Endothelial cell of umbilical vein (primary cell): Measurements from ENCODE around the gene SLC24A3. TPM values are rescaled to one million over a fixed set of nuclear protein-coding genes. Genes with fewer than 3 reads are reported as not detected.

Experiments used
- BruUV-seq: library from RNA; stranded (reverse); fragments of 400-500 nt; replicated peaks from 2 replicates; lab custom pipeline; 2021; lab: Mats Ljungman, UMichigan
- CTCF ChIA-PET: fragments of 300-600, 350-600 bp; sonication (Branson Sonifier 250); formaldehyde crosslinking; loops from one replicate; lab custom pipeline; 2021; ENCODE audit warnings: antibody characterized with exemption, inconsistent platforms; lab: Charles Lee
- POLR2A ChIA-PET: fragments of 300-600, 350-600 bp; sonication (Branson Sonifier 250); formaldehyde crosslinking; loops from one replicate; lab custom pipeline; 2021; ENCODE audit warnings: antibody characterized with exemption, inconsistent platforms; lab: Charles Lee
- DNase-seq: peaks from one replicate; pipeline ENCODE4 v3.0.0-alpha.2; 2011; ENCODE audit warnings: low read depth, low spot score
- FAIRE-seq: peaks from 2 replicates; lab custom pipeline; 2011; peaks lifted over from hg19 to GRCh38; lab: Jason Lieb, UNC
- H2AFZ ChIP-seq: 2 replicates; pipeline ENCODE4 v1.6.0; 2012; ENCODE audit warnings: low read depth, low read length, control low read depth, inconsistent platforms
- H3K27ac ChIP-seq: 2 replicates; pipeline ENCODE4 v1.5.1; 2011; ENCODE audit warnings: low read depth, mild to moderate bottlenecking, control low read depth, low read length, moderate library complexity; ENCODE audit not compliant: insufficient read depth
- H3K27me3 ChIP-seq, 2 experiments: 2 replicates each; pipeline versions ENCODE4 v1.6.0 to v1.6.1; 2011; ENCODE audit warnings: low read length in 2 of 2, mixed read lengths in 1 of 2; ENCODE audit not compliant: control insufficient read depth in 2 of 2, insufficient read depth in 2 of 2
- H3K36me3 ChIP-seq, 2 experiments: 2 replicates in 1 of 2; 3 replicates in 1 of 2; pipeline ENCODE4 v1.5.1; 2011; ENCODE audit warnings: low read length in 2 of 2, mild to moderate bottlenecking in 1 of 2, moderate library complexity in 1 of 2; ENCODE audit not compliant: control insufficient read depth in 2 of 2, insufficient read depth in 2 of 2; ENCODE audit errors: extremely low read depth in 1 of 2
- H3K4me1 ChIP-seq: 3 replicates; pipeline ENCODE4 v1.5.1; 2011; ENCODE audit warnings: mild to moderate bottlenecking, low read length; ENCODE audit not compliant: control insufficient read depth, insufficient read depth; ENCODE audit errors: extremely low read depth
- H3K4me2 ChIP-seq: 2 replicates; pipeline ENCODE4 v1.6.1; 2011; ENCODE audit warnings: low read length, control low read depth, mixed read lengths; ENCODE audit not compliant: insufficient read depth
- H3K4me3 ChIP-seq, 3 experiments: fragments of 200-600 bp in 1 of 3; sonication (generic), shearing (Covaris generic) in 1 of 3; replicated peaks in 1 of 3; 2 replicates each; pipeline ENCODE4 v1.5.1; 2011 to 2016; ENCODE audit warnings: control low read depth in 3 of 3, low read length in 3 of 3, mild to moderate bottlenecking in 2 of 3, inconsistent platforms in 1 of 3, low read depth in 1 of 3, moderate library complexity in 1 of 3; ENCODE audit not compliant: insufficient read depth in 1 of 3
- H3K79me2 ChIP-seq: 2 replicates; pipeline ENCODE4 v1.6.0; 2012; ENCODE audit warnings: low read length, inconsistent platforms; ENCODE audit not compliant: control insufficient read depth, insufficient read depth
- H3K9ac ChIP-seq: replicated peaks from 2 replicates; pipeline ENCODE3; 2011; ENCODE audit warnings: low read length, control low read depth; ENCODE audit not compliant: insufficient read depth; ENCODE audit errors: extremely low read depth
- H3K9me1 ChIP-seq: replicated peaks from 3 replicates; pipeline ENCODE4 v1.6.0; 2011; ENCODE audit warnings: mild to moderate bottlenecking, low read length; ENCODE audit not compliant: control insufficient read depth, insufficient read depth; ENCODE audit errors: extremely low read depth
- H3K9me3 ChIP-seq: replicated peaks from 2 replicates; pipeline ENCODE4 v1.5.1; 2012; ENCODE audit warnings: low read length, inconsistent platforms; ENCODE audit not compliant: control insufficient read depth, insufficient read depth
- H4K20me1 ChIP-seq: replicated peaks from 2 replicates; pipeline ENCODE3; 2011; ENCODE audit warnings: mild to moderate bottlenecking, low read length; ENCODE audit not compliant: control insufficient read depth, insufficient read depth; ENCODE audit errors: extremely low read depth
- EZH2 ChIP-seq: IDR thresholded peaks from 2 replicates; pipeline ENCODE4 v1.6.1; 2012; ENCODE audit warnings: borderline replicate concordance, low read depth, mild to moderate bottlenecking, moderate library complexity, low read length, inconsistent platforms; ENCODE audit not compliant: severe bottlenecking
- FOS ChIP-seq: IDR thresholded peaks from 2 replicates; pipeline ENCODE4 v1.6.1; 2011; ENCODE audit warnings: mild to moderate bottlenecking, low read length, moderate library complexity, borderline replicate concordance; ENCODE audit not compliant: insufficient read depth
- GATA2 ChIP-seq: IDR thresholded peaks from 2 replicates; pipeline ENCODE4 v1.7.0; 2011; ENCODE audit warnings: low read depth, mild to moderate bottlenecking, moderate library complexity, mixed read lengths, low read length; ENCODE audit not compliant: insufficient read length, insufficient read depth
- JUN ChIP-seq: IDR thresholded peaks from 2 replicates; pipeline ENCODE4 v1.6.1; 2011; ENCODE audit warnings: borderline replicate concordance, low read depth; ENCODE audit not compliant: insufficient read length, insufficient read depth
- MAX ChIP-seq: IDR thresholded peaks from 2 replicates; pipeline ENCODE4 v1.6.1; 2011; ENCODE audit not compliant: insufficient read depth, insufficient read length
- MYC ChIP-seq: IDR thresholded peaks from one replicate; pipeline ENCODE4 v1.6.1; 2011; ENCODE audit warnings: mild to moderate bottlenecking, low read depth, low read length
- POLR2A ChIP-seq: IDR thresholded peaks from 2 replicates; pipeline ENCODE4 v1.6.1; 2012; ENCODE audit warnings: low read depth, mild to moderate bottlenecking, control low read depth, low read length
- POLR2AphosphoS5 ChIP-seq: IDR thresholded peaks from 2 replicates; pipeline ENCODE4 v1.6.1; 2012; ENCODE audit warnings: low read depth, mild to moderate bottlenecking, control low read depth, low read length, moderate library complexity; ENCODE audit not compliant: insufficient read depth
- dilution Hi-C: fragments of 300-500 bp; cut with MboI; formaldehyde crosslinking; loops from one replicate; pipeline ENCODE4 v1.15.0; 2019; ENCODE audit warnings: low sequenced_read_pairs; ENCODE audit not compliant: extremely low pct_ligation_motif_present
- intact Hi-C: fragments of 100-400 bp; cut with micrococcal nuclease; formaldehyde crosslinking; loops from one replicate; pipeline ENCODE4 v1.10.0; 2022
- polyA plus RNA-seq, 4 experiments: library from polyadenylated mRNA; depleted of rRNA in 3 of 4; stranded (reverse) in 3 of 4; unstranded in 1 of 4; fragments of >200 nt; gene quantifications; 2 replicates each; pipeline versions ENCODE4 v1.2.1 to v1.2.3, GENCODE V29; 2011 to 2012; ENCODE audit warnings: missing spikeins in 1 of 4
- total RNA-seq: library from RNA; stranded (reverse); gene quantifications from 2 replicates; pipeline ENCODE4 v1.2.3, GENCODE V29; 2021
- TF ChIP-seq, protein P1 (sequence below), 2 donors: IDR thresholded peaks; 1 replicate in 1 of 2; 2 replicates in 1 of 2; pipeline ENCODE4 v1.5.1; 2011; ENCODE audit warnings: low read length in 2 of 2, mild to moderate bottlenecking in 2 of 2, moderate library complexity in 2 of 2, control low read depth in 1 of 2, inconsistent platforms in 1 of 2, low read depth in 1 of 2; ENCODE audit not compliant: insufficient read depth in 1 of 2; ENCODE audit errors: extremely low read depth in 1 of 2

The SLC24A3 gene
- total and polyA plus RNA-seq, 2 donors (not counting 3 experiments of a cell fraction or from before 2014, with no cell fraction given) = not detected

- H3K79me2 ChIP-seq = no peaks in the 10 kb centered on the region
- no peak overlapping the region for H3K27ac ChIP-seq
- H2AFZ ChIP-seq = no peak overlapping the region
- no peaks in the 10 kb centered on the region for H3K9me1 ChIP-seq
- no TSS peak for BruUV-seq
- no peaks in the 10 kb centered on the region for H3K36me3 ChIP-seq
- no peak overlapping the region for H3K4me2 ChIP-seq
- H3K4me3 ChIP-seq = no peak overlapping the region
- TF ChIP-seq MAX (no peak), EZH2 (no peak), GATA2 (no peak), MYC (no peak)
- no peaks in the 10 kb centered on the region for H4K20me1 ChIP-seq
- no peak for FAIRE-seq
- no peak overlapping the region for H3K9ac ChIP-seq
- H3K4me1 ChIP-seq = no peaks in the 10 kb centered on the region
- no peak for DNase-seq
- no peaks in the 10 kb centered on the region for H3K27me3 ChIP-seq
- dilution Hi-C loops (no loop called here), intact Hi-C loops (no loop called here)
- ChIA-PET POLR2A (no interaction called here), CTCF (no interaction called here)
- H3K9me3 ChIP-seq = no peaks in the 10 kb centered on the region
Measured at GRCh38 chr20:19557291-19557690, 344.8 kb downstream of the SLC24A3 start.

GRCh38 chr20:19560881-19561480 lies 348.5 kb downstream of the SLC24A3 start:
- CTCF ChIA-PET = no interaction called here
- POLR2A ChIA-PET = no interaction called here
- dilution Hi-C loops = no loop called here

More at GRCh38 chr20:19560881-19561480, 348.5 kb downstream of the SLC24A3 start:
- H2AFZ ChIP-seq = no peak overlapping the region
- no peaks in the 10 kb centered on the region for H3K9me3 ChIP-seq
- FAIRE-seq (no peak), DNase-seq (no peak)
- no peak overlapping the region for H3K4me2 ChIP-seq
- H3K79me2 ChIP-seq = no peaks in the 10 kb centered on the region
- TF ChIP-seq FOS (no peak), MYC (no peak), POLR2AphosphoS5 (no peak), GATA2 (no peak), JUN (no peak), EZH2 (no peak), POLR2A (no peak), MAX (no peak)
- TF ChIP-seq, protein P1, sequence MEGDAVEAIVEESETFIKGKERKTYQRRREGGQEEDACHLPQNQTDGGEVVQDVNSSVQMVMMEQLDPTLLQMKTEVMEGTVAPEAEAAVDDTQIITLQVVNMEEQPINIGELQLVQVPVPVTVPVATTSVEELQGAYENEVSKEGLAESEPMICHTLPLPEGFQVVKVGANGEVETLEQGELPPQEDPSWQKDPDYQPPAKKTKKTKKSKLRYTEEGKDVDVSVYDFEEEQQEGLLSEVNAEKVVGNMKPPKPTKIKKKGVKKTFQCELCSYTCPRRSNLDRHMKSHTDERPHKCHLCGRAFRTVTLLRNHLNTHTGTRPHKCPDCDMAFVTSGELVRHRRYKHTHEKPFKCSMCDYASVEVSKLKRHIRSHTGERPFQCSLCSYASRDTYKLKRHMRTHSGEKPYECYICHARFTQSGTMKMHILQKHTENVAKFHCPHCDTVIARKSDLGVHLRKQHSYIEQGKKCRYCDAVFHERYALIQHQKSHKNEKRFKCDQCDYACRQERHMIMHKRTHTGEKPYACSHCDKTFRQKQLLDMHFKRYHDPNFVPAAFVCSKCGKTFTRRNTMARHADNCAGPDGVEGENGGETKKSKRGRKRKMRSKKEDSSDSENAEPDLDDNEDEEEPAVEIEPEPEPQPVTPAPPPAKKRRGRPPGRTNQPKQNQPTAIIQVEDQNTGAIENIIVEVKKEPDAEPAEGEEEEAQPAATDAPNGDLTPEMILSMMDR (IDR thresholded peaks at IDR 0.05; ENCODE audit: extremely low read depth in 1 of 2, insufficient read depth in 1 of 2, low read depth in 1 of 2, low read length in 2 of 2) = no peak
- H3K9me1 ChIP-seq = no peaks in the 10 kb centered on the region
- no peaks in the 10 kb centered on the region for H3K36me3 ChIP-seq
- no TSS peak for BruUV-seq
- no peak overlapping the region for H3K9ac ChIP-seq
- no peak overlapping the region for H3K4me3 ChIP-seq
- H3K4me1 ChIP-seq = no peaks in the 10 kb centered on the region
- no peaks in the 10 kb centered on the region for H3K27me3 ChIP-seq
- intact Hi-C loops = no loop called here
- no peak overlapping the region for H3K27ac ChIP-seq
- no peaks in the 10 kb centered on the region for H4K20me1 ChIP-seq
